Esophagus muscularis mucosa (tissue), 4 donors: Measurements from ENCODE around the gene CEP250.

Experiments
- EP300 ChIP-seq: sonication (generic); formaldehyde crosslinking; IDR thresholded peaks from one replicate; pipeline ENCODE4 v1.6.1; 2017; ENCODE audit warnings: antibody characterized with exemption
- POLR2A ChIP-seq: fragments of 450-650 bp; IDR thresholded peaks from one replicate; pipeline ENCODE4 v1.6.1; 2017; ENCODE audit warnings: antibody characterized with exemption, moderate library complexity, mild to moderate bottlenecking, low read depth
- POLR2AphosphoS5 ChIP-seq, 2 donors: sonication (generic); formaldehyde crosslinking; IDR thresholded peaks; one replicate each; pipeline ENCODE4 v1.6.1; 2017; ENCODE audit warnings: antibody characterized with exemption in 2 of 2
- TF ChIP-seq, protein P1 (sequence below), 3 experiments: fragments of 200-600 bp in 2 of 3; fragments of 450-650 bp in 1 of 3; sonication (generic) in 2 of 3; IDR thresholded peaks; one replicate each; pipeline ENCODE4 v1.5.1; 2017 to 2019; ENCODE audit warnings: antibody characterized with exemption in 3 of 3, mild to moderate bottlenecking in 2 of 3, moderate library complexity in 1 of 3

DNA sequence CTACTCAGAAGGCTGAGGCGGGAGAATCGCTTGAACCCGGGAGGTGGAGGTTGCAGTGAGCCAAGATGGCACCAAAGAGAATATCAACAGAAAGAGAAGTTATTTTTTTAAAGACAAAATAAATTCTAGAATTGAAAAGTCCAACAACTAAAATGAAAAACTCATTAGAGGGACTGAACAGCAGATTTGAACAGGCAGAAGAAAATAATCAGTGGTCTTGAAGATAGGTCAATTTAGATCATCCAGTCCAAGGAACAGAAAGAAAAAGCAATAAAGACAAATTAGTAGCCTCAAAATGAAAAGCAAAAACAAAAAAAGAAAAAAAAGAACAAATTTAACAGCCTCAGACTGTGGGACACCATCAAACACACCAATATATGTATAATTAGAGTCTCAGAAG, 49.6 kb upstream of the CEP250 start:
- TF ChIP-seq, protein P1, sequence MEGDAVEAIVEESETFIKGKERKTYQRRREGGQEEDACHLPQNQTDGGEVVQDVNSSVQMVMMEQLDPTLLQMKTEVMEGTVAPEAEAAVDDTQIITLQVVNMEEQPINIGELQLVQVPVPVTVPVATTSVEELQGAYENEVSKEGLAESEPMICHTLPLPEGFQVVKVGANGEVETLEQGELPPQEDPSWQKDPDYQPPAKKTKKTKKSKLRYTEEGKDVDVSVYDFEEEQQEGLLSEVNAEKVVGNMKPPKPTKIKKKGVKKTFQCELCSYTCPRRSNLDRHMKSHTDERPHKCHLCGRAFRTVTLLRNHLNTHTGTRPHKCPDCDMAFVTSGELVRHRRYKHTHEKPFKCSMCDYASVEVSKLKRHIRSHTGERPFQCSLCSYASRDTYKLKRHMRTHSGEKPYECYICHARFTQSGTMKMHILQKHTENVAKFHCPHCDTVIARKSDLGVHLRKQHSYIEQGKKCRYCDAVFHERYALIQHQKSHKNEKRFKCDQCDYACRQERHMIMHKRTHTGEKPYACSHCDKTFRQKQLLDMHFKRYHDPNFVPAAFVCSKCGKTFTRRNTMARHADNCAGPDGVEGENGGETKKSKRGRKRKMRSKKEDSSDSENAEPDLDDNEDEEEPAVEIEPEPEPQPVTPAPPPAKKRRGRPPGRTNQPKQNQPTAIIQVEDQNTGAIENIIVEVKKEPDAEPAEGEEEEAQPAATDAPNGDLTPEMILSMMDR (IDR thresholded peaks at IDR 0.05): no peak
- TF ChIP-seq POLR2A (no peak), POLR2AphosphoS5 (IDR thresholded peaks at IDR 0.05) (no peak), EP300 (no peak)
